Stimulated activated CD4-positive, alpha-beta T cell treated with anti-CD3 and anti-CD28 coated beads, Interleukin-12 subunit alpha, Interleukin-12 subunit beta, amount 100 ng/mL, for 4 hours (primary cell): Measurements from ENCODE around the gene ACTR6.
"Not testable (repeated sequence)": the region's sequence is repeated elsewhere in the genome, so short reads cannot be mapped to it uniquely, and the experiment has no call there.

Experiments used
- DNase-seq: peaks from one replicate; pipeline ENCODE4 v3.0.0-alpha.2; 2020

The ACTR6 gene

DNA sequence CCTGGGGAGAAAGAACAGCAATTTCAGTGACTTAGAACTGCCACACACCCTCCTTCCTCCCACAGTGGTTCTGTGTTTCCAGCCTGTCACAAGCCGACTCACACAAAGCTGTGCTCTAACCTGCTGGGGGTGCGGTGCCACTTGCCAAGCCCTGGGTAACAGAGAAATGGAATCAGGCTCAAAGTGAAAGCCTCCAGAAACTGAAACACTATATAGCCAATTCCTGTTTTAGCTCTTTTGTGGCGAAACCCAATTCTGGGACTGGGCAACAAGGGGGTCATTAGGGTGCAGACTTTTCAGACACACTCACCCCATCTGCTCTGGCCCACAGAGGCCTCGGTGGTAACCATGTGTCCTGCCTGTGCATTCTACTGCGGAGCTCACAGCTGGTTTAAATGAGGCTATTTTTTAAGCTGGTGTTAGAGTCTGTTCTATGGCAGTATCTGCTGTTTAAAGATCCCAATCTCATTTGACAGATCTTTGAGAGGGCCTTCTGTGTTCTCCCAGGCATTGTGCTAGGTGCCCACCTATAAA is 15.2 kb upstream of the ACTR6 start:
- DNase-seq = no peak

DNA sequence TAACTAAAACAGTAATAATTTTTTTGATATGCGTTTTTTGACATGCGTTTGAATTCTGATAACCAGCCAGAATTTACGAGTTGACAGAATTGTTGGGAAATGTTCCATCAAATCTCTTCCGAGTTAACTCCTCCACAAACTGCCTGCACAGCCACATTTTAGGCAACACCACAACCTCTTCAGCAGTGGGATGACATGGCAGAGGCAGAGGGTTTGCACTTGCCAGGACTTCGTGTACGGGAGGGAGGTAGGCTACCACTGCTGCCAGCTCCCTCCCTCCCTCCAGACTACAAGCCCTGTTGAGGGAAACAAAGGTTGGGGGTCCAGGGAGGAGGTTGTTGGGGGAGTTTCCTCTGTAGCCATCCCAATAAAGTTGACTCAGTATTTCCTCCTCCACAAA is 14.5 kb upstream of the ACTR6 start:
- no peak for DNase-seq

DNA sequence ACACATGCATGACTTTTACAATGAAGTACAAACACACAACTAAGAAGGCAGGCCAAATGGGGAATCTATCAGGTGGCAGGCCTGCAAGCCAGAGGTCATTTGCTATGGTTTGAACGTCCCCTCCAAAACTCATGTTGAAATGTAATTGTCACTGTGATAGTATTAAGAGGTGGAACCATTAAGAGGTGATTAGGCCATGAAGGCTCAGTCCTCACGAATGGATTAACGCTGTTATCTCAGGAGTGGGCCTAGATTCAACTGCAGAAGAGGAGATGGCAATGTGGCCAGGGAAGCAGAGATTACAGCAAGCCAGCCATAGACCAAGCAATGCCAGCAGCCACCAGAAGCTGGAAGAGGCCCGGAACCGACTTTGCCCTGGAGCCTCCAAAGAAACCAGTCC is 13.5 kb upstream of the ACTR6 start:
- DNase-seq = no peak

- DNase-seq = no peak
Measured at GRCh38 chr12:100187857-100188519, 12.6 kb upstream of the ACTR6 start.

- DNase-seq = not testable (repeated sequence)
Measured at GRCh38 chr12:100188888-100189635, 11.6 kb upstream of the ACTR6 start.

GRCh38 chr12:100189636-100190394 is 10.8 kb upstream of the ACTR6 start:
- no peak for DNase-seq

DNA sequence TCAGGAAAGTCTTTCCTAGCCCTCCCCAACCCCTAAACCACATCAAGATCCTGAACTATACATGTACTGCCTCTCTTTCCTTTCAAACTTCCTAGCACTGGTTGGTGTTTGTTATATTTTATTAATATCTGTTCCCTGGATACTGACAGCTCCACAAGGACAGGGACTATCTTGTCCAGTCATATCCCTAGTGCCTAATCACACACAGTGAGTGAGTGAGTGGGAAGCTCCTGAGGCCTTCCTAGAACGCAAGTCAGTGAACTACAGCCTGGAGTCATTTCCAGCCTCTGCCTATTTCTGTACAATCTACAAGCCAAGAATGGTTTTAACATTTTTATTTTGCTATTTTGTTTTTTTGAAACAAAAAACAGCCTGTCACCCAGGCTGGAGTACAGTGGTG is 7.5 kb upstream of the ACTR6 start:
- no peak for DNase-seq

DNA sequence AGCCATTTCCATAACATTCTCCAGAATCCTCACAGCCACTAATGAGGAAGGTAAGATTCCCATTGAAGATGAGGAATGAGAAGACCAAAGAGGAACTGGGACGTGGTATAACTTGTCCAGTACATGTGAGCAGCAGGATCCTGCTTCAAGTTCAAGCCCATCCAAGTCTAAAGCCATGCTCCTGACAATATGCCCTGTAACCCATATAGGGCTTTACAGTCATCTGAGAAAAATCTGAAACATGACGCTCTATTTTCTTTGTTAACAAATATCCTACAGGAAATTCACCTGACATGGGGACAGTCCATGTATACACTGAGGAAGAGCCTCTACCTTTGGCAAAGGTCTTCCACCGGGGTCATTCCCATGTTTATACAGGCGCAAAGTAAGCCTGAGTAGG is 3.1 kb upstream of the ACTR6 start:
- DNase-seq = no peak

DNA sequence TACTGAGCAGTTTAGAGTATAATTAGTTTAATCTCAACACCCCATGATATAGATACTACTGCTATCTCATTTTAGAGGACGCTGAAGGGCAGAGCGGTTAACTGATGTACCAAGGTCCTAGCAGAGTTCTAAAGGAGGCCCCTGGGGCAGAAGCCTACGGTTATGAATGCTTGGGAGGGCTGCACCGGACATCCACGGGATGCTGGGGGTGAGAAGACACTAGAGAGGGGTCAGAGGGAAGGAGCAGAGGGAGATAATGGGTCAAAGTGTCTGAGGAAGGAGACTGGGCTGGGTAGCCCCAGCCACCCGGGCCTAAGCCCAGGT is 1.6 kb upstream of the ACTR6 start:
- DNase-seq = no peak

DNA sequence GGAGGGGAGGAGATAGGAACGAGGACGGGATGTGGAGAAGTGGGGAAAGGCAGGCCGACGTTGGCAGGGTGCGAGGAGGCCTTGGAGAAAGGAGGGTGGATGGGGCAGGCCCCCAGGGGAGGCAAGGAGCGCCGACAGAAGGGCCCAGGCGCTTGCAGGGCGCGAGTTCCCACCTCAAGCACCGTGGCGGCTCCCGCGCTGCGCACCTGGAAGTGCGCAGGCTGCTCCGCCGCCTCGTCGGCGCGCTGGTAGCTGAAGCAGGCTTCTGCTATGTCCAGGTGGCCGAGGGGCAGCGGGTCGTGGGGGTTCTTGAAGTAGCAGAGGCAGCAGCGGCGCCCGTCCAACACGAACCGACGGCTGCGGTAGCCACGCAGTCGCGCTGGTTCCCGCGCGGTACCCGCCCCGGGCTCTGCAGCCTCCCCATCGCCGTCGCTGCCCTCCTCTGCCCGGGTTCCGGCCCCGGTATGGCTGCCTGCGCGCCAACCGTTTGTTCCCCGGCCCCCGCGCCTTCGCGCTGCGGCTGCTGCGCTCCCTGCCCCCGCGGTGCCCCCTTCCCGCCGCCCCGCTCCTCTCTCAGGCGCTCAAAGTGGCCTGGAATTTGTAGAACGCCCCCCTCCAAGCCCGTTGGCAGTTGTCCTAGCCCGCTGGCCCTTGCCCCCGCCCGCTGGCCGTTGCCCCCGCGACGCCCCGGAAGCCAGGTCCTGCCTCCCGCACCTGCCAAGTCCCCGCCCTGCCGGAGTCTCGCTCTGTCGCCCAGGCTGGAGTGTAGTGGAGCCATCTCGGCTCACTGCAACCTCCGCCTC is 1.1 kb upstream of the ACTR6 start:
- DNase-seq = peak; percentile 67

GRCh38 chr12:100201604-100202423 is 1.2 kb downstream of the ACTR6 start:
- DNase-seq = no peak

GRCh38 chr12:100207311-100207710 is 6.7 kb downstream of the ACTR6 start:
- no peak for DNase-seq

DNA sequence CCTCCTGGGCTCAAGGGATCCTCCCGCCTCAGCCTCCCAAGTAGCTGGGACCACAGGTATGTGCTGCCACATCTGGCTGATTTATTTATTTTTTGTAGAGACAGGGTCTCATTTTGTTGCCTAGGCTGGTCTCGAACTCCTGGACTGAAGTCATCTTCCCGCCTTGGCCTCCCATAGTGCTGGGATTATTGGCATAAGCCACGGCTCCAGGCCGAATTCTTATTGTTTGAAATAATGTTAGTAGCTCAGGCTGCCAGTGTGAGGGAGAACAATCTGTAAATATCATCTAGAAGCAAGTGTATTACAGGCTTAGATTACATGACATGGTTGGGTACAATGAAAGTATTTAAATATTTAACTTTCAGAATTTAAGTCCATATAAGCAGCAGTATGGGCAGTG is 8.2 kb downstream of the ACTR6 start:
- DNase-seq = no peak

DNA sequence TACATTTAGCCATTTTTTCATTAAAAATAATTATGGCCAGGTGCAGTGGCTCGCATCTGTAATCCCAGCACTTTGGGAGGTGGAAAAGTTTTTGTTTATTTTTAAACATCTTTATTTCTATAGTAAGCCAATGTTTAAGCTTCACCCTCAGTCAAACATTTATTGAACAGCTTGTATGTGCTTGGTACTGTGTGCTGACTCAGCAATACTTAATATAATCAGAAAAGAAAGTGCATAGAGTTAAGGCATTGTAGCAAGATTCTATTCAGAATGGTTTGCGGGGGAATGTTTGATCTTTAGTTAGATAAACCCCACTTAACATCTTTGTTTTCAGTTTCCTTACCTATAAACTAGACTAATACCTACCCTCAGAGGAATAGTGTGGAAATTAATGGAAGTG is 11.1 kb downstream of the ACTR6 start:
- DNase-seq = no peak

- no peak for DNase-seq
Measured at GRCh38 chr12:100213016-100213891, 12.6 kb downstream of the ACTR6 start.

DNA sequence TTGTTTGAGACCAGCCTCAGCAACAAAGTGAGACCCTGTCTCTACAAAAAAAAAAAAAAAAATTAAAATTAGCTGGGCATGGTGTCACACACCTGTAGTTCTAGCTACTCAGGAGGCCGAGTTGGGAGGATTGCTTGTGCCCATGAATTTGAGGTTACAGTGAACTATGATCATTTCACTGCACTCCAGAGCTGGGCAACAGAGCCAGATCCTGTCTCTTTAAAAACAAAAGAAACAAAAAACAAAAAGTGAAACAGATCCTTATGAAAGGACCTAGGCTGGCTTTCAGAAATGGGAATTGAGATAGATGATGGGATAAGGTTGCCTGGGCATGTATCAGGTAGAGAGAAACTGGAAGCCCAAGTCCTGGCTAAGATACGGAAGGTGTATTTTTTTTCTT is 13.9 kb downstream of the ACTR6 start:
- DNase-seq = no peak

DNA sequence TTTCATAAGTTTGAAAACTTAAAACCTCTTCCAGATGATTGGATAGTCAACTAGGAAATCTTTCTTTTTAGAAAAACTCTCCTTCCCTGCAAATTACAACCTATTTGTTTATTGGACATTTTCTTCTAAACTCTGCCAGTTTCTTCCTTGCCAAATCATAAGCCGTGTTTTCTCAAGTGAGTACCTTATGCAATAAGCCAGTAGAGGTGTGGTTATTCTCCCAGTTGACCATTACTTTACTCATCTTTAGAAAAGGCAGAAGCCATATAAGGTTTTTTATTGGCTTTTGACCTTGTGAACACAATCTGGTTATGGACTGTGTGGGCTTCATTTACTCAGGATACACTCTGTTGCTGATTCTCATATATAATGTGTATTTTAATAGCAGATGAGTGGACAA is 14.6 kb downstream of the ACTR6 start:
- DNase-seq = no peak

DNA sequence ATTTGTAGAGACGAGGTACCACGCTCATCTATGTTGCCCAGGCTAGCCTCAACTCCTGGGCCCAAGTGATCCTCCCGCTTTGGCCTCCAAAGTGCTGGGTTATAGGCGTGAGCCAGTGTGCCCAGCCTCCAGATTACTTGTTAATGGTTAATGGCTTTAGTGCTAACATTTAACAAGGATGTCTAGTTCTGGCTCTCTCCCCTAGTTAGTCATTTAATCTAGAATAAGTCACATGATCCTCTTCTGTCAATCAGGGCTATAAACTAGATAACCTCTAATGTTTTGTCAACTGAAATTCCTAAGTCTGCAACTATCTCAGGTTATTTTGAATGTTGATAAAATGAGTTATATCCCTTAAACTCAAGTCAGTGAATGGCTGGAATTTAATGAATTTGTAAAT is 15.7 kb downstream of the ACTR6 start:
- DNase-seq = no peak

- no peak for DNase-seq
Measured at GRCh38 chr12:100219328-100220109, 18.9 kb downstream of the ACTR6 start.

GRCh38 chr12:100221523-100221922 is 20.9 kb downstream of the ACTR6 start:
- DNase-seq = no peak
